ENCODE results near the gene KCNQ4. TPM values are rescaled to one million over a fixed set of nuclear protein-coding genes. Genes with fewer than 3 reads are reported as not detected.

The KCNQ4 gene
- total and polyA plus RNA-seq, 2 of the 13 experiments (the other 11 are each of a cell fraction or from before 2014, with no cell fraction given): 0.02 to 0.09 TPM

DNA sequence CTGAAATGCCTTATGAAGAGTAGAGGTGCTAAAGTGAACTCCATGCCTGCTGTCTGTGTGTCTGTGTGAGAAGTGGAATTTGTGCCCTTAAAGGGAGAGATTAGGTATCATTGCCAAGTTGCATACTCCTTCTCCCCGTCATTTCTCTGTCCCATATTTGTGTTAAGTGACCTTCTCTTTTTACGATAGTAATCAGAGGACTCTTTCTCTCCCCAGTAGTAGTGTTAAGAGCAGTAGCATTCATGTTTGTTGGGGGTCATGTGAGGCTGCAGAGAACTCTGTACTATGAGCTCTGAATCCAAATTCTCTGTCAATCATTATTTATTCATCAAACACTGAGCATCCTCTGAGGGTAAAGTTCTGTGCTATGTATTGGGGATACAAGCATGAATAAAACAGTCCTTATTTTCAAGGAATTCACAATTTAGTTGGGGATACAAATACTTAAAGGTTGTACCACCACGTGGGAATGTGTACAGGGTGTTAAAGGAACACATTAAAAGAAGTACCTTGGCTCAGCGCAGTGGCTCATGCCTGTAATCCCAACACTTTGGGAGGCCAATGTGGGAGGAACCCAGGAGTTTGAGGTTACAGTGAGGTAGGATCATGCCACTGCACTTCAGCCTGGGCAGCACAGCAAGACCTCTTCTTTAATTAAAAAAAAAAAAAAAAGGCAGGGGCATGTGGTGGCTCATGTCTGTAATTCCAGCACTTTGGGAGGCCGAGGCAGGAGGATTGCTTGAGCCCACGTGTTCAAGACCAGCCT is 24.8 kb upstream of the KCNQ4 start (continued):
- no peak for TF ChIP-seq ZNF558 (CRISPR knock-in tag; IDR thresholded peaks at IDR 0.05; ENCODE audit: borderline replicate concordance)
- TF ChIP-seq CENPX (CRISPR knock-in tag; IDR thresholded peaks at IDR 0.05): no peak
- TF ChIP-seq, protein P1, sequence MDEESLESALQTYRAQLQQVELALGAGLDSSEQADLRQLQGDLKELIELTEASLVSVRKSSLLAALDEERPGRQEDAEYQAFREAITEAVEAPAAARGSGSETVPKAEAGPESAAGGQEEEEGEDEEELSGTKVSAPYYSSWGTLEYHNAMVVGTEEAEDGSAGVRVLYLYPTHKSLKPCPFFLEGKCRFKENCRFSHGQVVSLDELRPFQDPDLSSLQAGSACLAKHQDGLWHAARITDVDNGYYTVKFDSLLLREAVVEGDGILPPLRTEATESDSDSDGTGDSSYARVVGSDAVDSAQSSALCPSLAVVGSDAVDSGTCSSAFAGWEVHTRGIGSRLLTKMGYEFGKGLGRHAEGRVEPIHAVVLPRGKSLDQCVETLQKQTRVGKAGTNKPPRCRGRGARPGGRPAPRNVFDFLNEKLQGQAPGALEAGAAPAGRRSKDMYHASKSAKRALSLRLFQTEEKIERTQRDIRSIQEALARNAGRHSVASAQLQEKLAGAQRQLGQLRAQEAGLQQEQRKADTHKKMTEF (CRISPR knock-in tag; IDR thresholded peaks at IDR 0.05): peak; percentile 33; the same call in 1 of the 2 replicates
- TF ChIP-seq, protein P2, sequence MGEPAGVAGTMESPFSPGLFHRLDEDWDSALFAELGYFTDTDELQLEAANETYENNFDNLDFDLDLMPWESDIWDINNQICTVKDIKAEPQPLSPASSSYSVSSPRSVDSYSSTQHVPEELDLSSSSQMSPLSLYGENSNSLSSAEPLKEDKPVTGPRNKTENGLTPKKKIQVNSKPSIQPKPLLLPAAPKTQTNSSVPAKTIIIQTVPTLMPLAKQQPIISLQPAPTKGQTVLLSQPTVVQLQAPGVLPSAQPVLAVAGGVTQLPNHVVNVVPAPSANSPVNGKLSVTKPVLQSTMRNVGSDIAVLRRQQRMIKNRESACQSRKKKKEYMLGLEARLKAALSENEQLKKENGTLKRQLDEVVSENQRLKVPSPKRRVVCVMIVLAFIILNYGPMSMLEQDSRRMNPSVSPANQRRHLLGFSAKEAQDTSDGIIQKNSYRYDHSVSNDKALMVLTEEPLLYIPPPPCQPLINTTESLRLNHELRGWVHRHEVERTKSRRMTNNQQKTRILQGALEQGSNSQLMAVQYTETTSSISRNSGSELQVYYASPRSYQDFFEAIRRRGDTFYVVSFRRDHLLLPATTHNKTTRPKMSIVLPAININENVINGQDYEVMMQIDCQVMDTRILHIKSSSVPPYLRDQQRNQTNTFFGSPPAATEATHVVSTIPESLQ (CRISPR knock-in tag; conservative IDR thresholded peaks at IDR 0.05): no peak
- TF ChIP-seq, protein P3, sequence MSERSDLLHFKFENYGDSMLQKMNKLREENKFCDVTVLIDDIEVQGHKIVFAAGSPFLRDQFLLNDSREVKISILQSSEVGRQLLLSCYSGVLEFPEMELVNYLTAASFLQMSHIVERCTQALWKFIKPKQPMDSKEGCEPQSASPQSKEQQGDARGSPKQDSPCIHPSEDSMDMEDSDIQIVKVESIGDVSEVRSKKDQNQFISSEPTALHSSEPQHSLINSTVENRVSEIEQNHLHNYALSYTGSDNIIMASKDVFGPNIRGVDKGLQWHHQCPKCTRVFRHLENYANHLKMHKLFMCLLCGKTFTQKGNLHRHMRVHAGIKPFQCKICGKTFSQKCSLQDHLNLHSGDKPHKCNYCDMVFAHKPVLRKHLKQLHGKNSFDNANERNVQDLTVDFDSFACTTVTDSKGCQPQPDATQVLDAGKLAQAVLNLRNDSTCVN (CRISPR knock-in tag; IDR thresholded peaks at IDR 0.05; ENCODE audit: borderline replicate concordance): no peak
- peak; percentile 32; the same call in 1 of the 2 replicates for TF ChIP-seq ERF (CRISPR knock-in tag; IDR thresholded peaks at IDR 0.05)
- peak; percentile 38; the same call in 1 of the 2 replicates for TF ChIP-seq KAT8 (CRISPR knock-in tag; IDR thresholded peaks at IDR 0.05)
- no peak for TF ChIP-seq KLF11 (CRISPR knock-in tag; IDR thresholded peaks at IDR 0.05)
- TF ChIP-seq RBM39 (IDR thresholded peaks at IDR 0.05; ENCODE audit: low read depth, low read length, poor library complexity, severe bottlenecking): no peak
- TF ChIP-seq ARNT2 (CRISPR knock-in tag; IDR thresholded peaks at IDR 0.05; ENCODE audit: low read depth): no peak
- TF ChIP-seq KLF9 (CRISPR knock-in tag; IDR thresholded peaks at IDR 0.05; ENCODE audit: low read depth): no peak
- peak; percentile 72; the same call in 1 of the 2 replicates for TF ChIP-seq SIX1 (CRISPR knock-in tag; IDR thresholded peaks at IDR 0.05; ENCODE audit: borderline replicate concordance)
- TF ChIP-seq, protein P4, sequence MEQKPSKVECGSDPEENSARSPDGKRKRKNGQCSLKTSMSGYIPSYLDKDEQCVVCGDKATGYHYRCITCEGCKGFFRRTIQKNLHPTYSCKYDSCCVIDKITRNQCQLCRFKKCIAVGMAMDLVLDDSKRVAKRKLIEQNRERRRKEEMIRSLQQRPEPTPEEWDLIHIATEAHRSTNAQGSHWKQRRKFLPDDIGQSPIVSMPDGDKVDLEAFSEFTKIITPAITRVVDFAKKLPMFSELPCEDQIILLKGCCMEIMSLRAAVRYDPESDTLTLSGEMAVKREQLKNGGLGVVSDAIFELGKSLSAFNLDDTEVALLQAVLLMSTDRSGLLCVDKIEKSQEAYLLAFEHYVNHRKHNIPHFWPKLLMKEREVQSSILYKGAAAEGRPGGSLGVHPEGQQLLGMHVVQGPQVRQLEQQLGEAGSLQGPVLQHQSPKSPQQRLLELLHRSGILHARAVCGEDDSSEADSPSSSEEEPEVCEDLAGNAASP (CRISPR knock-in tag; IDR thresholded peaks at IDR 0.05; ENCODE audit: borderline replicate concordance): peak; percentile 99
- TF ChIP-seq PLRG1 (conservative IDR thresholded peaks at IDR 0.05): no peak
- no peak for TF ChIP-seq ZNF138 (CRISPR knock-in tag; IDR thresholded peaks at IDR 0.05; ENCODE audit: low read depth)
- TF ChIP-seq, protein P5, sequence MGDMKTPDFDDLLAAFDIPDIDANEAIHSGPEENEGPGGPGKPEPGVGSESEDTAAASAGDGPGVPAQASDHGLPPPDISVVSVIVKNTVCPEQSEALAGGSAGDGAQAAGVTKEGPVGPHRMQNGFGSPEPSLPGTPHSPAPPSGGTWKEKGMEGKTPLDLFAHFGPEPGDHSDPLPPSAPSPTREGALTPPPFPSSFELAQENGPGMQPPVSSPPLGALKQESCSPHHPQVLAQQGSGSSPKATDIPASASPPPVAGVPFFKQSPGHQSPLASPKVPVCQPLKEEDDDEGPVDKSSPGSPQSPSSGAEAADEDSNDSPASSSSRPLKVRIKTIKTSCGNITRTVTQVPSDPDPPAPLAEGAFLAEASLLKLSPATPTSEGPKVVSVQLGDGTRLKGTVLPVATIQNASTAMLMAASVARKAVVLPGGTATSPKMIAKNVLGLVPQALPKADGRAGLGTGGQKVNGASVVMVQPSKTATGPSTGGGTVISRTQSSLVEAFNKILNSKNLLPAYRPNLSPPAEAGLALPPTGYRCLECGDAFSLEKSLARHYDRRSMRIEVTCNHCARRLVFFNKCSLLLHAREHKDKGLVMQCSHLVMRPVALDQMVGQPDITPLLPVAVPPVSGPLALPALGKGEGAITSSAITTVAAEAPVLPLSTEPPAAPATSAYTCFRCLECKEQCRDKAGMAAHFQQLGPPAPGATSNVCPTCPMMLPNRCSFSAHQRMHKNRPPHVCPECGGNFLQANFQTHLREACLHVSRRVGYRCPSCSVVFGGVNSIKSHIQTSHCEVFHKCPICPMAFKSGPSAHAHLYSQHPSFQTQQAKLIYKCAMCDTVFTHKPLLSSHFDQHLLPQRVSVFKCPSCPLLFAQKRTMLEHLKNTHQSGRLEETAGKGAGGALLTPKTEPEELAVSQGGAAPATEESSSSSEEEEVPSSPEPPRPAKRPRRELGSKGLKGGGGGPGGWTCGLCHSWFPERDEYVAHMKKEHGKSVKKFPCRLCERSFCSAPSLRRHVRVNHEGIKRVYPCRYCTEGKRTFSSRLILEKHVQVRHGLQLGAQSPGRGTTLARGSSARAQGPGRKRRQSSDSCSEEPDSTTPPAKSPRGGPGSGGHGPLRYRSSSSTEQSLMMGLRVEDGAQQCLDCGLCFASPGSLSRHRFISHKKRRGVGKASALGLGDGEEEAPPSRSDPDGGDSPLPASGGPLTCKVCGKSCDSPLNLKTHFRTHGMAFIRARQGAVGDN (CRISPR knock-in tag; IDR thresholded peaks at IDR 0.05): no peak
- TF ChIP-seq, protein P6, sequence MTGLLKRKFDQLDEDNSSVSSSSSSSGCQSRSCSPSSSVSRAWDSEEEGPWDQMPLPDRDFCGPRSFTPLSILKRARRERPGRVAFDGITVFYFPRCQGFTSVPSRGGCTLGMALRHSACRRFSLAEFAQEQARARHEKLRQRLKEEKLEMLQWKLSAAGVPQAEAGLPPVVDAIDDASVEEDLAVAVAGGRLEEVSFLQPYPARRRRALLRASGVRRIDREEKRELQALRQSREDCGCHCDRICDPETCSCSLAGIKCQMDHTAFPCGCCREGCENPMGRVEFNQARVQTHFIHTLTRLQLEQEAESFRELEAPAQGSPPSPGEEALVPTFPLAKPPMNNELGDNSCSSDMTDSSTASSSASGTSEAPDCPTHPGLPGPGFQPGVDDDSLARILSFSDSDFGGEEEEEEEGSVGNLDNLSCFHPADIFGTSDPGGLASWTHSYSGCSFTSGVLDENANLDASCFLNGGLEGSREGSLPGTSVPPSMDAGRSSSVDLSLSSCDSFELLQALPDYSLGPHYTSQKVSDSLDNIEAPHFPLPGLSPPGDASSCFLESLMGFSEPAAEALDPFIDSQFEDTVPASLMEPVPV (CRISPR knock-in tag; IDR thresholded peaks at IDR 0.05): no peak

Measured in HepG2 (cell line).